ENCODE data around the gene CHAD. TPM values are rescaled to one million over a fixed set of nuclear protein-coding genes. Genes with fewer than 3 reads are reported as not detected.
"Not testable (repeated sequence)": the region's sequence is repeated elsewhere in the genome, so short reads cannot be mapped to it uniquely, and the experiment has no call there.

CHAD gene
- polyA plus RNA-seq, 1 experiment: not detected

DNA sequence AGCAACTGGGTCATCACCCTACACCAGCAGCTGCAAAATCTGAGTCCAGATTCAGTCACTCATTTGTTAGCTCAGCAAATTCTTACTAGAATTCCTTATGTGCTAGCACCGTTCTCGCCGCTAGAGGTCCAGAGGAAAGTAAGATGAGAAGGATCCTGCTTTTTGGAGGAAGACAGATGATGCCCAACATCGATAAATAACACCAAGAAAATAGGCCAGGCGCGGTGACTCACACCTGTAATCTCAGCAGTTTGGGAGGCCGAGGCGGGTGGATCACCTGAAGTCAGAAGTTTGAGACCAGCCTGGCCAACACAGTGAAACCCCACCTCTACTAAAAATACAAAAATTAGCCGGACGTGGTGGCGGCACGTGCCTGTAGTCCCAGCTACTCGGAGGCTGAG lies 4.1 kb upstream of the CHAD start:
- POLR2A ChIA-PET; H3K4me3 ChIP-seq (ENCODE audit: low read depth, low read length); DNase-seq (ENCODE audit: low read depth); H3K36me3 ChIP-seq (ENCODE audit: control insufficient read depth, insufficient read depth, low read length): not testable (repeated sequence)
- H3K27me3 ChIP-seq (ENCODE audit: control insufficient read depth, insufficient read depth, low read length): peaks cover 13% of the 10 kb centered on the region
- CTCF ChIA-PET: interaction anchor here (0.6 to 1.6 kb wide), 5 partner anchors 18 to 75 kb away, joined by 3 to 5 read pairs (median 4); partner anchors contain the start of gene LRRC59
- TF ChIP-seq, protein P1, sequence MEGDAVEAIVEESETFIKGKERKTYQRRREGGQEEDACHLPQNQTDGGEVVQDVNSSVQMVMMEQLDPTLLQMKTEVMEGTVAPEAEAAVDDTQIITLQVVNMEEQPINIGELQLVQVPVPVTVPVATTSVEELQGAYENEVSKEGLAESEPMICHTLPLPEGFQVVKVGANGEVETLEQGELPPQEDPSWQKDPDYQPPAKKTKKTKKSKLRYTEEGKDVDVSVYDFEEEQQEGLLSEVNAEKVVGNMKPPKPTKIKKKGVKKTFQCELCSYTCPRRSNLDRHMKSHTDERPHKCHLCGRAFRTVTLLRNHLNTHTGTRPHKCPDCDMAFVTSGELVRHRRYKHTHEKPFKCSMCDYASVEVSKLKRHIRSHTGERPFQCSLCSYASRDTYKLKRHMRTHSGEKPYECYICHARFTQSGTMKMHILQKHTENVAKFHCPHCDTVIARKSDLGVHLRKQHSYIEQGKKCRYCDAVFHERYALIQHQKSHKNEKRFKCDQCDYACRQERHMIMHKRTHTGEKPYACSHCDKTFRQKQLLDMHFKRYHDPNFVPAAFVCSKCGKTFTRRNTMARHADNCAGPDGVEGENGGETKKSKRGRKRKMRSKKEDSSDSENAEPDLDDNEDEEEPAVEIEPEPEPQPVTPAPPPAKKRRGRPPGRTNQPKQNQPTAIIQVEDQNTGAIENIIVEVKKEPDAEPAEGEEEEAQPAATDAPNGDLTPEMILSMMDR (IDR thresholded peaks at IDR 0.05; ENCODE audit: insufficient read depth, low read depth, low read length): peak; percentile 36; the same call in 1 of the 2 replicates

DNA sequence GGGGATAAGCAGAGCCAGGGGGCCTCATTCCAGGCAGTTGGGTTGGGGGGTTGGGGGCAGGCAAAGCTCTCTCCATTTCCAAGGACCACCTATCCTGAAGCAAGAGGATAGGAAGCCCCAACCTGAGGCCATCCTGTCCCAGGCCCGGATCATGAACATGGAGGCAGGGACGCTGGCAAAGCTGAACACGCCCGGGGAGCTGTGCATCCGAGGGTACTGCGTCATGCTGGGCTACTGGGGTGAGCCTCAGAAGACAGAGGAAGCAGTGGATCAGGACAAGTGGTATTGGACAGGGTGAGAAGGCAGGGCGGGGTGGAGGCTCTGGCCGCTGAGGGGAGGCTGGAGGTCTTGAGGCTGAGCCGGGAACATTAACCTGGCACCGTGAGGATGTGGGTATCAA lies 3.6 kb upstream of the CHAD start:
- POLR2A ChIA-PET: no interaction called here
- no peak overlapping the region for H3K4me3 ChIP-seq (ENCODE audit: low read depth, low read length)
- H3K36me3 ChIP-seq (ENCODE audit: control insufficient read depth, insufficient read depth, low read length): no peaks in the 10 kb centered on the region; the same call in 1 of the 2 replicates
- TF ChIP-seq, protein P1 (IDR thresholded peaks at IDR 0.05; ENCODE audit: insufficient read depth, low read depth, low read length): no peak
- H3K27me3 ChIP-seq (ENCODE audit: control insufficient read depth, insufficient read depth, low read length): peaks cover 17% of the 10 kb centered on the region
- CTCF ChIA-PET: interaction anchor here (0.6 to 1.6 kb wide), 5 partner anchors 18 to 75 kb away, joined by 3 to 5 read pairs (median 4); partner anchors contain the start of gene LRRC59
- no peak for DNase-seq (ENCODE audit: low read depth)

DNA sequence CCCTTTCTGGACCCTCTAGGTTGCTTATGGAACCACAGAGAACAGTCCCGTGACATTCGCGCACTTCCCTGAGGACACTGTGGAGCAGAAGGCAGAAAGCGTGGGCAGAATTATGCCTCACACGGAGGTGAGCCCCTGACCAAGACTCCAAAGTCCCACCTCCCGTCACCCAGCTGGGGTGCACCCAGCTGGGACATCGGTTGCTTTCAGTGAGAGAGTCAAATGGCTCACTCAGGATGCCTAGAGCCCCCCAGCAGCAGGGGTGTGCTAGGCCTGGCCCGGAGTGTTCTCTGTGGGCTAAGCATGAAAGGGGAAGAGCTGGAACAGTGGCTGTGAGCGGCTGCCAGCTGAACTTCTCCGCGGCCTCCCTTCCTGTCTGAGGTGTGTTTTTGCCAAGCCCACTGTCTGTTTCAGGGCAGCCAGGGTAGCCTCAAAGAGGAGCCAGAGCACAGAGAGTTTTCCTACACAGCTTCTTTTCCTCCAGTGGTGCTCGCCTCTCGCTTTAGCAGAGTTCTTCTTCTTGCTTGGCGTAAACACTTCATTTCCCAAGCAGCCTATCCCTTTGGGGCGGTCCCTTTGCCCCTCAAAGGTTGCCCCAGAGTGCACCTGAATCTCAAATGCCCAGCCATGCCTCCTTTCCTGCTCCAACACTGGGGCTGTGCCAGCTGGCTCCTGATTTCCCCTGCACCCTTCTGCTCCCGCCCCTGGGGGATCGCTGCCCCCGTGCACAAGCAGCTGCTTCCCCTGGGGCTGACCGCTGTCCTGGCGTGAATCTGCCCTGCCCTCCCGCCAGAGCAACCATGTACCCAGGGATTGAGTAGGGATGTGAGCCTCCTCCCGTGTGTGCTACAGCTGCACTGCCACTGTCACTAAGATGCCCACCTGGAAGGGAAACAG lies 2.6 kb upstream of the CHAD start:
- ChIA-PET CTCF (interaction anchor here (0.9 to 1.3 kb wide), 2 partner anchors 8 to 35 kb away, joined by 3 to 4 read pairs; partner anchors contain the start of gene RSAD1), POLR2A (interaction anchor here (0.6 kb wide), 1 partner anchor 13 kb away, joined by 4 read pairs; no protein-coding TSS in a partner anchor)
- Histone ChIP-seq H3K4me3 (ENCODE audit: low read depth, low read length) (no peak overlapping the region), H3K36me3 (ENCODE audit: control insufficient read depth, insufficient read depth, low read length) (no peaks in the 10 kb centered on the region; the same call in 1 of the 2 replicates), H3K27me3 (ENCODE audit: control insufficient read depth, insufficient read depth, low read length) (peaks cover 20% of the 10 kb centered on the region)
- TF ChIP-seq, protein P1 (IDR thresholded peaks at IDR 0.05; ENCODE audit: insufficient read depth, low read depth, low read length): no peak
- DNase-seq (ENCODE audit: low read depth): no peak

DNA sequence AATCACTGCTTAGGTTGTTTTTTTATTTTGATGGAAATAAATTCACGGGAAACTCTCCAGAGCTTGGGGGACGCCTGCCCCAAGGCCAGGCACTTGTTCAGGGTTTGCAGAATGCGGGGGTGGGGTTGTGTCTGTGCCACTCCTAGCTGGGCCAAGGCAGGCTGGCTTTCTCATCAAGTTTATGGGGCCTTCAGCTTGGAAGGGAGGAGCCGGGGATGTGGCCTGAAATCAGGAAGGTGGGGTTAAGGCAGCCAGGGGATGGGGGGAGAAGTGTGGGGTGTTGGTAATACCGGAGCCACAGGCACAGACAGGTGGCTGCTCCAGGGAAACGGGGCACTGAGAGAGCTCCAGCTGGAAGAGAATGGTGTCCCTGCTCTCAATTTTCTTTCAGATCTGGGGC lies 1.7 kb upstream of the CHAD start:
- POLR2A ChIA-PET: no interaction called here
- no peak for DNase-seq (ENCODE audit: low read depth)
- CTCF ChIA-PET: interaction anchor here (1.3 kb wide), 1 partner anchor 9 kb away, joined by 4 read pairs; the partner anchor contains the start of gene RSAD1

More for the DNA sequence above, 1.7 kb upstream of the CHAD start:
- Histone ChIP-seq H3K27me3 (ENCODE audit: control insufficient read depth, insufficient read depth, low read length) (peaks cover 20% of the 10 kb centered on the region), H3K36me3 (ENCODE audit: control insufficient read depth, insufficient read depth, low read length) (no peaks in the 10 kb centered on the region; the same call in 1 of the 2 replicates), H3K4me3 (ENCODE audit: low read depth, low read length) (no peak overlapping the region)
- TF ChIP-seq, protein P1 (IDR thresholded peaks at IDR 0.05; ENCODE audit: insufficient read depth, low read depth, low read length): no peak
